Psoas muscle (tissue), 8 donors: ENCODE data around the gene BAIAP2. TPM values are rescaled to one million over a fixed set of nuclear protein-coding genes. Genes with fewer than 3 reads are reported as not detected.
"Not testable (repeated sequence)": the region's sequence is repeated elsewhere in the genome, so short reads cannot be mapped to it uniquely, and the experiment has no call there.

Experiments
- ATAC-seq, 4 donors: fragments of 200-7000 bp; cut with Tn5 transposase; one replicate each; pipeline ENCODE4 v1.9.1; 2020; ENCODE audit warnings: moderate library complexity in 3 of 4, mild to moderate bottlenecking in 2 of 4
- DNase-seq, 2 donors: peaks; one replicate each; pipeline ENCODE4 v3.0.0-alpha.2; 2020
- H3K27ac ChIP-seq: fragments of 200-600 bp; one replicate; pipeline ENCODE4 v1.8.0; 2022
- H3K27me3 ChIP-seq, 3 donors: fragments of 200-600 bp in 1 of 3; one replicate each; pipeline versions ENCODE4 v1.6.1 to v1.8.0; 2013 to 2022; ENCODE audit warnings: low read length in 2 of 3, mild to moderate bottlenecking in 2 of 3, moderate library complexity in 1 of 3; ENCODE audit not compliant: insufficient read depth in 3 of 3
- H3K36me3 ChIP-seq, 2 donors: fragments of 200-600 bp in 1 of 2; one replicate each; pipeline versions ENCODE4 v1.6.1 to v1.8.0; 2013 to 2022; ENCODE audit warnings: low read depth in 1 of 2, mild to moderate bottlenecking in 1 of 2, moderate library complexity in 1 of 2; ENCODE audit not compliant: insufficient read depth in 1 of 2
- H3K4me1 ChIP-seq: fragments of 200-600 bp; one replicate; pipeline ENCODE4 v1.8.0; 2022
- H3K4me3 ChIP-seq: fragments of 200-600 bp; one replicate; pipeline ENCODE4 v1.8.0; 2022; ENCODE audit warnings: mild to moderate bottlenecking
- H3K9me3 ChIP-seq: fragments of 200-600 bp; one replicate; pipeline ENCODE4 v1.8.0; 2022
- WGBS, 3 donors: extraction: QIAGEN DNeasy Blood & Tissue Kit; methylation state at CpG; one replicate each; pipeline versions ENCODE4 v1.1.6 to v1.1.7; 2013; 5-methylcytosine and 5-hydroxymethylcytosine counted together
- intact Hi-C, 2 donors: fragments of 100-400 bp; cut with DNase I; formaldehyde crosslinking; loops; one replicate each; pipeline versions ENCODE4 v1.11.0 to v1.14.2; 2022
- polyA plus RNA-seq, 3 donors: library from polyadenylated mRNA; stranded (reverse); fragments of 200-250 nt; gene quantifications; one replicate each; pipeline ENCODE4 v1.2.3, GENCODE V29; 2013
- total RNA-seq, 4 donors: library from RNA; stranded (reverse); fragmentation: NEBNext Ultra II Directional in 2 of 4; extraction: Animal tissue kit (Norgen Biotek cat#: 25700) in 2 of 4; gene quantifications; one replicate each; pipeline versions ENCODE4 v1.2.1 to v1.2.4, GENCODE V29; 2021 to 2023
- TF ChIP-seq, protein P1 (sequence below): fragments of 200-600 bp; IDR thresholded peaks from one replicate; pipeline ENCODE4 v1.8.0; 2022; ENCODE audit warnings: antibody characterized with exemption
- donor health status: healthy with polysubstance abuse.
- donor health status: DM: no; HTN: no; CAD: no; lungs with moderate emphysema.
- donor health status: Bipolar disorder and iron deficiency.
- donor health status: healthy.
- donor health status: DM: yes; HTN: yes; CAD: no.
- donor health status: DM: no; HTN: no; CAD: no.
- donor health status: DM: no; HTN: no; CAD: no.
- donor health status: DM: yes; HTN: yes; CAD: no.

Gene BAIAP2
- total and polyA plus RNA-seq, 7 donors = 3.9 to 28.9 (median 8.6) TPM

DNA sequence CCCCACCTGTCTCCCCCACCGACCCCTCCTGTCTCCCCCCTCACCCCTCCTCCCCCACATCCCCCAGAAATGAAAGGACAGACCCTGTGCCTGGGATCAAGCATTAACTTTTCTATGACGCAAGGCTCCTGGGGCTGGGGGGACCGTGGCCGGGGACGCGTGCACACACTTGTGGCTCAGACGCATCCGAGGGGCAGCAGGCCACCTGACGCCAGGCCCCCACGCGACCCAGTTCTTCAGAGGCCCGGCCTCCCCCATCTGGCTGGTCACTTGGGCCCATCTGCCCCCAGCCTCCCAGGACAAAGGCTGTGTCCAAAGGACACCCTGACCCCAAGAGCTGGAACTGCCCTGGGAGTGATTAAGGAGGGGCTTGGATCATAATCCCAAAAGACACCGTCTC lies 116.3 kb downstream of the BAIAP2 start:
- ATAC-seq (no peak), DNase-seq (no peak)
- Histone ChIP-seq H3K27me3 (peaks cover 0 to 6% (median 3%) of the 10 kb centered on the region in 3 donors), H3K9me3 (no peaks in the 10 kb centered on the region), H3K36me3 (no peaks in the 10 kb centered on the region), H3K4me1 (no peaks in the 10 kb centered on the region), H3K27ac (no peak overlapping the region), H3K4me3 (no peak overlapping the region)
- intact Hi-C loops = no loop called here
- TF ChIP-seq, protein P1, sequence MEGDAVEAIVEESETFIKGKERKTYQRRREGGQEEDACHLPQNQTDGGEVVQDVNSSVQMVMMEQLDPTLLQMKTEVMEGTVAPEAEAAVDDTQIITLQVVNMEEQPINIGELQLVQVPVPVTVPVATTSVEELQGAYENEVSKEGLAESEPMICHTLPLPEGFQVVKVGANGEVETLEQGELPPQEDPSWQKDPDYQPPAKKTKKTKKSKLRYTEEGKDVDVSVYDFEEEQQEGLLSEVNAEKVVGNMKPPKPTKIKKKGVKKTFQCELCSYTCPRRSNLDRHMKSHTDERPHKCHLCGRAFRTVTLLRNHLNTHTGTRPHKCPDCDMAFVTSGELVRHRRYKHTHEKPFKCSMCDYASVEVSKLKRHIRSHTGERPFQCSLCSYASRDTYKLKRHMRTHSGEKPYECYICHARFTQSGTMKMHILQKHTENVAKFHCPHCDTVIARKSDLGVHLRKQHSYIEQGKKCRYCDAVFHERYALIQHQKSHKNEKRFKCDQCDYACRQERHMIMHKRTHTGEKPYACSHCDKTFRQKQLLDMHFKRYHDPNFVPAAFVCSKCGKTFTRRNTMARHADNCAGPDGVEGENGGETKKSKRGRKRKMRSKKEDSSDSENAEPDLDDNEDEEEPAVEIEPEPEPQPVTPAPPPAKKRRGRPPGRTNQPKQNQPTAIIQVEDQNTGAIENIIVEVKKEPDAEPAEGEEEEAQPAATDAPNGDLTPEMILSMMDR = no peak
- 65 to 84% (median 74%) methylated on average over 12 to 13 of the region's 13 CpGs for WGBS, 3 donors

DNA sequence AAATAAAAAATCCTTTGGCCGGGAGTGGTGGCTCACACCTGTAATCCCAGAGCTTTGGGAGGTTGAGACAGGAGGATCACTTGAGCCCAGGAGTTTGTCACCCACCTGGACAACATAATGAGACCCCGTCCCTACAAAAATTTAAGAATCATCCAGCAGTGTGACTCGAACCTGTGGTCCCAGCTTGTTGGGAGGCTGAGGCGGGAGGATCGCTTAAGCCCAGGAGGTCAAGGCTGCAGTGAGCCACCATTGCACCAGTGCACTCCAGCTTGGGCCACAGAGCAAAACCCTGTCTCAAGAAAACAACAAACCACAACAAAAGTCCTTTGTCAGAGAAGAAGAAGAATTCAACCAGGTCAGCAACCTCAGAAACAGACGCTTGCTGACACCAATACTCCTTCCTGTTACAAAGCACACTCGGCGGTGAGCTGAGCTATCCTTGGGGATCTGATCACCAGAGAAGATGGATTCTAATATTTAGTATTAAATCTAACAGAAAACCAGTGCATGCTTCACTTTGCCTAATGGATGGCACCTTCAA lies 117.4 kb downstream of the BAIAP2 start:
- WGBS, 3 donors = 81 to 89% (median 87%) methylated on average over 8 of the region's 8 CpGs
- Histone ChIP-seq H3K4me1 (no peaks in the 10 kb centered on the region), H3K9me3 (no peaks in the 10 kb centered on the region), H3K4me3 (no peak overlapping the region), H3K27me3 (peaks cover 0 to 6% (median 3%) of the 10 kb centered on the region in 3 donors), H3K36me3 (no peaks in the 10 kb centered on the region), H3K27ac (no peak overlapping the region)
- DNase-seq (peak in 1 of 2 donors; percentile 14), ATAC-seq (no peak)
- TF ChIP-seq, protein P1 = no peak
- intact Hi-C loops = no loop called here

DNA sequence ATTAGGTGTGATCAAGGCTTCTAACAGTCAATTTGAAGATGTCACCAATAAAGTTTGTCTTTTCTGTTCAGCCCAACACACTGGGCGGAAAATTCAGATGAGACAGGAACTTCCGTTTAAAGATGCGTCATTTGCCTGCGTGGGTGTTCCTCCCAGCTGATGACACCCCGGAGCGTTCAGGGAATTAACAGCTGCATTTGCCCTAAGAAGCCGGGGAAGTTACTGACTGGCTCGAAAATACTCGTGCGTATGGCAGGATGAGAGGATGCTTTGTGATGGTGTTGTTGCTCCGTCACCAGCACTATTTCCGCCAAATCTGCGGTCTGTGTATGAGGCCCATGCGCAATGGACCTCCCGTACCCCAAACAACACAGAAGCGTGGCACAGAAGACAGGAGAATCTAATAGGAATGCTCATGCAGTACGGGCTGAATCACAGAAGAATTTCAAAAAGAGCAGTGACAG lies 118.4 kb downstream of the BAIAP2 start:
- Histone ChIP-seq H3K4me1 (no peaks in the 10 kb centered on the region), H3K27me3 (peaks cover 0 to 6% (median 3%) of the 10 kb centered on the region in 3 donors), H3K9me3 (no peaks in the 10 kb centered on the region), H3K27ac (no peak overlapping the region), H3K4me3 (no peak overlapping the region), H3K36me3 (no peaks in the 10 kb centered on the region)
- 36 to 46% (median 42%) methylated on average over 17 of the region's 17 CpGs for WGBS, 3 donors
- TF ChIP-seq, protein P1 = no peak
- intact Hi-C loops = no loop called here
- peak; percentile 29 to 62 for DNase-seq
- ATAC-seq = peak; percentile 15 to 45 (median 36)

DNA sequence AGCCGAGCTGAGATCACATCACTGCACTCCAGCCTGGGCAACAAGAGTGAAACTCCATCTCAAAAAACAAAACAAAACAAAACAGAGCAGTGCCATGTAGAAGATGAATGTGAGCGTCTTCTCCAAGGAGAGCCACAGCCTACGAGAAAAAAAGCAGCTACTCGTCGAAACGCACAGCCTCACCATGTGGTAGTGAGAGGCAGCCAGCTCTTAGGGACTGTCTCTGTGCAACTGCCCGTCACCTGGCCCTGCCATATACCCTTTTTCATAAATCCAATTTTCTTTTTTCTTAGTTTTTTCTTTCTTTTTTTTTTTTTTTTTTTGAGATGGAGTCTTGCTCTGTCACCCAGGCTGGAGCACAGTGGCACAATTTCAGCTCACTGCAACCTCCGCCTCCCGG lies 119.1 kb downstream of the BAIAP2 start:
- H3K9me3 ChIP-seq, H3K4me1 ChIP-seq, ATAC-seq, H3K4me3 ChIP-seq, H3K36me3 ChIP-seq, intact Hi-C loops, H3K27ac ChIP-seq, H3K27me3 ChIP-seq: not testable (repeated sequence)
- WGBS, 3 donors = 87 to 90% (median 89%) methylated on average over 9 of the region's 9 CpGs
- DNase-seq = peak in 1 of 2 donors; percentile 1

DNA sequence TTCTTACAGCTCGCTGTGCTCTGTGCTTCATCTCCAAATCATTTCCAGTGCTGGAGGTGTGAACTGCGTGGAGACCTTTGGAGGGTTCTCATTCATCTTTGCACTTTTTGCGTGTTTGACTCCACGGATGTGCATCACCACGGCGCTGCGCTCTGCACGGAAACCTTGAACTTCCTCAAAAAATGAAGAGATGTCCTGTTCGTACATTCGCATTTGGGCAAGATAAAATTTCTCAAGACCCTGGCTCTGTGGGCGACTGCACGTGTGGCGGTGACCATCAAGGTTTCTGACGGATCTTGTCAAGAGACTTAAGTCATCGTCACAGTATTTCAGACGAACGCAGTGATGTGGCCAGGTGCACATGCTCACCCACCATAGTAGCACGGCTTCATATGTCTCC lies 120.0 kb downstream of the BAIAP2 start:
- no peak overlapping the region for H3K4me3 ChIP-seq
- H3K27me3 ChIP-seq = peaks cover 0 to 1% (median under 1%) of the 10 kb centered on the region in 3 donors
- no peak for ATAC-seq
- no peak overlapping the region for H3K27ac ChIP-seq
- peak; percentile 8 to 33 for DNase-seq
- WGBS, 3 donors = 92 to 95% (median 93%) methylated on average over 18 of the region's 18 CpGs
- TF ChIP-seq, protein P1 = no peak
- intact Hi-C loops = no loop called here
- no peaks in the 10 kb centered on the region for H3K9me3 ChIP-seq
- no peaks in the 10 kb centered on the region for H3K36me3 ChIP-seq
- H3K4me1 ChIP-seq = no peaks in the 10 kb centered on the region
